ENCODE measurements around the gene WDR59.

DNA sequence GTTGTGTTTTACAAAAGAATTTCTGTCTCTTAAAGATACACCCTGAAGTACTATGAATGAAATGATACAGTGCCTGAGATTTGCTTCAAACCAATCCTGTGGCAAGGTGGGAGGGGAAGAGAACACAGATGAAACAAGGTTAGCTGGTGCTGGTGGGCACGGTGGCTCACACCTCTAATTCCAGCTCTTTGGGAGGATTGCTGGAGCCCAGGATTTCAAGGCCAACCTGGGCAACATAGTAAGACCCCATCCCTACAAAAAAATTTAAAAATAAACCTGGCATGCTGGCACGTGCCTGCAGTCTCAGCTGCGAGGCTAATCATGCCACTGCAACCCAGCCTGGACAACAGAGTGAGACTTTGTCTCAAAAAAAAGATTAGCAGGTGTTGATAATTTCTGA is 143.0 kb downstream of the WDR59 start:
- TF ChIP-seq EZH2 (IDR thresholded peaks at IDR 0.05; ENCODE audit: low read length) = no peak
- TF ChIP-seq CTCF (optimal IDR thresholded peaks at IDR 0.05 in 1 of 3, IDR thresholded peaks at IDR 0.05 in 1 of 3, conservative IDR thresholded peaks at IDR 0.05 in 1 of 3; ENCODE audit: extremely low read depth in 1 of 3, insufficient read depth in 2 of 3, low read length in 3 of 3) = no peak

Measured in keratinocyte (primary cell).